Measurements from ENCODE around the gene RXRA.

The RXRA gene

DNA sequence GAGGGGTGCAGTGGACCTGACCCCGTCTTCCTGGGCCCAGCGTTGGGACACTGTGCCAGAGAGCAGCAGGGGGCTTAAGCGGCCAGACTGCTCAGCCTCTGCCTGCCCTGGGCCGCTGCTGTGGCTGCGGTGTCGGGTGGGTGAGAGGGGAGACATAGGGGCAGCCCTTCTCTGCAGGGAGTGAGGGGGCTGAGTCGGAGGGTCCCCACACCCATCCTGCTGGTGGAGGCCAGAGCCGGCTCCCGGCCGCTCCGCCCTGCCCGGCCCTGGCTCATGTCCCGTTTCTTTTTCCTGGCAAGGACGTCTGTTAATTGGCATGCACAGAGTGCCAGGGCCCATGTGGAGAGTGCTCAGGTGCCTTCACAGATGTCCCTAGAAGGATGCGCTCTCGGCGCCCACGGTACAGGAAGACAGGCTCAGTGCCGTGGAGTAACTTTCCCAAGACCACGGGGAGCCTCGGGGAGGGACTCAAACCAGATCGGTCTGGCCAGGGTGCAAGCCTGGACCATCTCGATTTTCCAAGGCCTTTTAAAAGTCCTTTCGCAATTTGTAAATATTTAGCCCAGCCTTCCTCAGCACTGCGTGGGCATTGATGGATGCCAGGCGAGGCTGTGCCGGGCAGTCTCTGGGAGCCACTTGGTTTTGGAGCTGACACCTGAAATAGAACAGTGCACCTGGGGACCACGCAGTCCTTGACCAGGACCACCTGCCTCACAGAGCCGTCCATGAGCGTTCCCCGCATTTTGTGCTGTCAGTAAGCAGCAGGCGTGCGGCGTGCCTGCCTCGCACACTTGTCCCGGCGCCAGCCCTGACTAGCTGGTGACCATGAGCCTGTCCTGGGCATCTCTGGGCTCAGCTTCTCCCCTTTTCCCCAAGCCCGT lies 60.9 kb downstream of the RXRA start:
- no peak for DNase-seq

DNA sequence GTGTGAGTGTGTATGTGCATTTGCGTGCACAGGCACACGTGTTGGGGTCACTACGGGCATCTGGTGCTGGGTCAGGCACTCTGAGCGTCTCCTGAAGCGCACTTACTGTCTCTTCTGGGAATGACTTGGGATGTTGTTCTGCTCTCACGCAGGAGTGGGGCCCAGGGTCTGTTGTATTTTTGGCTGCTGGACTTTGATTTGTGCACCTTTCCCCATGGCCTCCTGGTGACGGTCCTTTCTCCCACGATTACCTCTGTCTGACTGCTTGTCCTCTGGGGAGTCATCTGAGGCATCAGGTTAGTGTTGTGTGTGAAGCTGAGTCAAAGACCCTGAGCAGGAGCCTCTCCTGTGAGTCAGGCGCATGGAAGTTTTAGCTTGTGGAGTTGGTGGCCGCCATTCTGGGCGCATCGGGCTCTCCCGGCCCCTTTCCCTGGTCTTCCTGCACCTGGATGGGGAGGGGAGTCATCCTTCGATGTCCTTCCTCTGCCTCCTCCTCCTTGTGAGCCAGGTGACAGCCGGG lies 62.1 kb downstream of the RXRA start:
- no peak for DNase-seq

DNA sequence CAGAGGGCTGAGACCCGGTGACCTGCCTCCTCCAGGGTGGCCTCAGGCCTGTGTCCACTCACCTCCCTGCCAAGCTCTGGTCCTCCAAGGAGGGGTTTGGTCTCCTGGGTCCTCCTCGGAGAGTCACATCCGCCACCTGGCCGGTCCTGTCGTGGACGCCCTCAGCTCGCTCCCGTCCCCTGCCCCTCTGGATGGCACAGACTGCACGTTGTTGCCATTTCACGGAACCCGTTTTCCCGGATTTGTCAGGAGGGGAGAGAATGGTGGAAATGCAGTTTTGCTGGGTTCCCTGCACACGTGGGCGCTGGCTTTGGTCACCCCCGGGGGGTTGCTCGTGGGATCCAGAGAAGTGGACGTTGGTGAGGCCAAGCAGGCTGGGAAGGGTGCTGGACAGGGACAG lies 62.7 kb downstream of the RXRA start:
- DNase-seq, result no peak

DNA sequence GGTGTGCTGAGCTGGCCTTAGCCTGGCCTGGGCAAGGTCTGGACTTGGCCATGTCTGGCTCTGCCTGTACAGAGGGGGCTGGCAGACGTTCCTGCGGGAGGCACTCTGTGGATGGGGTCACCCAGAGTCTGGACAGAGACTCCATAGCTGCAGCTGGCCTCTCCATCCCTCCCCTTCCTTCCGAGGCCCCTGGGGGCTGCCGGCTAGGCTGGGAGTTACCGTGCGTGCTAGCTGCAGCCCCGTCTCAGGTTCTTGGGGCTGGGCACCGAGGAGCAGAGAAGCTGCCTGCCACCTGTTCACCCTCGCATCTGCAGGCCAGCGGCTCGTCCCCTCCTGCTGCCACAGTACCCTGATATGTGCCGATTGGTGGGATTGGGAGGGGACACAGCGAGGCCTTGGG lies 63.4 kb downstream of the RXRA start:
- no peak for DNase-seq

DNA sequence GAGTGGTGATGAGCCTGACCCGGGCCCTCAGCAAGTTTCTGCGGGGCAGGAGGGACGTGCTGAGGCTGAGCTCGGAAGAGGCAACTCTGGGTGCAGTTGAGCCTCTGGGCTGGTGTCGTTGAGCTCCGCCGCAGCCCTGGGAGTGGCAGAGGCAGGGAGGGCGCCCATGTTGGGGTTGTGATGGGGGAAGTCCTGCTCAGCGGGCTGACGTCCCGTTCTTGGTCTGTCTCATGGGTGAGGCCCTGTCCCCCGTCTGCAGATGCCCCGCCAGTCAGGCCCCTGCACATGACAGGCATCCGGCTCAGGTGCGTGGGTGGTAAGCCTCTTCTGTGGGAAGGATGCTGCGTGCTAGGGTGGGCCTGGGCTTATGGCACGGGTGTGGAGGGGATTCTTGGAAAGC lies 64.3 kb downstream of the RXRA start:
- DNase-seq, result peak; percentile 21

DNA sequence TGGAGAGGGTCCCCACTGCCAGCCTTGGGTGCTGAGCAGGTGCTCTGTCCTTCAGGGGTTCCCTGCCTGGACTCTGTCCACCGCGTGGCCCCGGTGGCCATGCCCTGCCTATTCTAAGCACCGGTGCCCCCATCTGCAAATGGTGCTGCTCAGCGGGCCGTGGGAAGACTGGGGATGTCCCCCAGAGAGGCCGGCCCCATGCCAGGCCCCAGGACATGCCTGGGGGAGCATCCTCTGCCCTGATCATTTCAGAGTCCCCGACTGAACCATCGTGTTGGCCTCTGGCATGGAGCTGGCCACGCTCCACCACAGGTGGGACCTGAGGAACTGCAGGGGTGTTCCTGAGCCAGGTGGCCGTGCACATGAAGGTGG lies 64.7 kb downstream of the RXRA start:
- no peak for DNase-seq

DNA sequence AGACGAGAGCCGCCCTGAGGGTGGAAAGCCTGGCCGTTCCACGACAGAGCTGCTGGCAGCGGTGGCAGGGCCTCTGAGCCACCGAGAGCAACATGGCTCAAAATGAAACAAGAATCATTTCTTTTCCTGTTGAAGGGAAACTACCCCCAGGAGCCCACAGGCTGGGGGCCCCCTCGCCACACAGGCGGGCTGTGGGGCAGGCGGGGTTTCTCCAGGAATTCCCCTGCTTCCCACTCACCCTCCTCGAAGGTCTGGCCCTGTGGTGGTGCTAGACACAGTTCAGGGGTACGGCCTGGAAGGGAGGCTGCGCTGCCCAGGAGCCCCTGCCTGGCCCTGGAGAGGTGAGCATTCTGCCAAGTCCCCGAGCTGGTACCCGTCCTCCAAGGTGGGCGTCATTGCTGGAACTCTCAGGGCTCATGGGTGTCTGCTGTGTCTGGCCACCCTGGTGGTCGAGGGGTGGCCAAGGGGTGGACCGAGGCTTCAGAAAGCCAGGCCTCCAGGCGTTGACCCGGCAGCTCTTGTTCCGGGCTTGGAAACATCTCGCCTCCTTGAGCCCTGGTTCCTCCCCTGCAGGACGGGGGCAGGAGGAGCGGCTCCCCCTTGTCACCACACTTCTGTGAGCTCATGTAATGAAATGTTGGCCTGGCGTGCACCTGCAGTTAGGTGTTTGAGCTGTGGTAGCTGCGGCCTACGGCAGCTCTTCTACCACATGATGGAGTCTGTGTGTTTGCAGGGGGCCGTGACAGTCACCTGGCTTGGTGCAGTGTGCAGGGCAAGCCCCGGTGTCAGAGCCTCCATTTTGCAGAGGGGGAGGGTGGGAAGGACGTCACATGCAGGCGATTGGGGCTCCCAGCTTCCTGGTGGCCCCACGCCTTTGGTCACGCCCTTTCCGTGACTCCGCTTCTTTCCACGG lies 65.3 kb downstream of the RXRA start:
- peak; percentile 79 for DNase-seq

DNA sequence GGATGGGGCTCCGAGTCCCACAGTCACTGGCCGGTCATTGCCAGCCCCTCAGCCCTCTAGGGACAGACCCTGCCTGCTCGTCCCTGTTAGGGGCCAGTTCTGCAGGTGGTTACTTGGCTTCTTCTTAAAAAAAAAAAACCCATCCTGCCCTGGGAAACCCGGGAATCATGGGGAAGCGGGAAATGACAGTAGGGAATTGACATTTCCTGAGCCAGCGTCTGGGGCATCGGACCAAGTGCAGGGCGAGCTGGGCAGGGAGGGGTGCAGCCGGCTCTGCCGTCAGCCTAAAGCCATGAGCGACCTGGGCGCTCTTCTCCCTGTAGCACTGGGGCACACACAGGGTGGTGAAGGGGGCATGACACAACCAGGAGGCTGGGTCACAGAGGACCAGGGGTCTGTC lies 66.6 kb downstream of the RXRA start:
- DNase-seq, result no peak

DNA sequence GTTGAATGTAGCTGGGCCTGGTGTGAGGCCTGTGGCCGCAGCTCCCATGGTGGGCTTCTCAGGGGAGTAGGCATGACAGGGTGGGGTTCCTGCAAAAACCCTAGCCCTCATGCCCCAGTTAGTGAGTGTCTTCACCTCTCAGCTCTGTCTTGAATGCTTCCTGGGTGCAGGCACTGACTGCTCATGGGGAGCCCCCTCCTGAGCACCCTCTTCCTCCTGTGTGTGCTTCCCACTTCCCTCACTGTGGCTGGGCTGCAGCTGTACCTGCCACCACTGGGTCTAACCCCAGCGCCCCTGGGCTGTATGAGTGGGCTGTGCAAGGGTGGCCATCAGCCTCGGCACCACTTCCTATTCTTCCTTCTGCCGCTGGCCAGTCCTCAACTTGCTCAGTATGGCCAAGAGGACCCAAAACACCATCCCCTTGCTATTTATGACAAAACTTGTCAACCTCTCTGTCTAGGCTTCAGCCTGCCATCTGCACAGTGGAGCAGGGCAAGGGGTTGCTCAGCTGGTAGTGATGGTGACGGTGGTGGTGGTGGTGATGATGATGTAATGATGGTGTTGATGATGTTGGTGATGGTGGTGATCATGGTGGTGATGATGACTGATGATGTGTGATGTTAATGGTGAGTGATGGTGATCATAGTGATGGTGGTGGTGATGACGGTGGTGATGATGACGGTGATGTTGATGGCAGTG lies 67.5 kb downstream of the RXRA start:
- no peak for DNase-seq

DNA sequence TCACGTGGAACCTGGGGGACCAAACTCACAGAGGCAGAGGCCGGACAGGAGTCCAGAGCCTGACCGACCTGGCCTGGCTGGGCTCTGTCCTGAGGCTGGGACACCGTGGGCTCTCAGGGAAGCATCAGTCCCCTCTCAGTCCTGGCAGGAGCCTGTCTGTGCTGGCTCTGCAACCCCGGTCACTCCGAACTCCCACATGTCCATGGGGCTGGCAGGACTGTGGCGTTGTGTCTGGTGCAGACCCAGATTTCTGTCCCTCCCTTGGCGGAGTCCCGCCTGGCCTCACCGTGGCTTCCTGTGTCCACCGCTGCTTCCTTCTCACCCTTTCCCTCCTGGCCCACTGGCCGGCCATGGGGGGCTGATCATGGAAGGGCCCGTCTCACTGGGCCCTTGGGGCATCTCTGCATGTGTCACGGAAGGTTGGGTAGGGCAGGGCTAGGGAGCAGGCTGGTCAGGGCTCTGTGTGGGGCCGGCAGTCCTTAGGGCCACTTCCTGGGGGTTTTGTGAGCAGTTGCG lies 68.8 kb downstream of the RXRA start:
- DNase-seq, result no peak

DNA sequence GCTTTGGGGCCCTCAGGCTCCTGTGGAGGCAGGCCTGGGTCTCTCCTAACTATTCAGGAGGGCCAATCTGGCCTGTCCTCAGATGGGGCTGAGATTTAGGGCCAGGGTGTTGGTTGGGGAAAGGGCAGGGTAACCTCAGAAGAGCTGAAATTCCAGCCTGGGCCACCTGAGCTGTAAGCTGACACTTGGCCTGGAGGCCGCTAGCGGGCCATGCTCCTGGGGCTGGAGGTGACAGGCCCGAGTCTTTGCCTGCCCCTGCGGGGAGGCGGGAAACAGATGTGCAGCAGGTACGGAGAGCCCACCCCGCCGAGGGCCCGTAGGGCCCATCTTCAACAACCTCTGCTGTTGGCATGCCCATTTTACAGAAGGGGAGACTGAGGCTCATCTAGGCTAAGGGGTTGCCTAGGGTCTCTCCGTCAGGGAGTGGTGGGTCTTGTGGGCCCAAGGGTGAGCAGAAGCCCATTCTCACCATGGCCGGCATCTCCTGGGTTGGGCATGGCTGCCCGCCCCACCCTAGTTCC lies 69.5 kb downstream of the RXRA start:
- no peak for DNase-seq

DNA sequence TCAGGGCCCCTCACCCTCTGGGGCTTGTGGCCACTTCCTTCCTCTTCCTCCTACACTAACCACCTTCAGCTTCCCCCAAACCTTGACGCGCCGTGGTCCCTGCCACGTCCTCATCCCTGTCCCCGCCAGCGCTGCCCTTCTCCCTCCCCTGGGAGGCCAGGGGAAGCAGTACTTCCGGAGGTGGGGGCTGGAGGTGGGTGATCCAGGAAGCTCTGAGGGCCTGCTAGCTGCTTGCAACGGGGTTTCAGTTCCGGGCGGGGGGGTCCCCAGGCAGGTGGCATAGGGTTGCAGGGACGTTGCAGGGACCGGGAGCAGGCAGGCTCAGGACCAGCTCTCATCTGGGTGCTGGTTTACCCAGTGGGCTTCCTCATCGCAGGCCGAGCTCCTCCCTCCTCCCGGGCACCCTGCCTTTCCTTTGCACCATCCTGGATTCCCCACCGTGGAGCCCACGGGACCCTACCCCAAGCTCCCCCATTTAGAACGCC lies 70.0 kb downstream of the RXRA start:
- peak; percentile 56 for DNase-seq

DNA sequence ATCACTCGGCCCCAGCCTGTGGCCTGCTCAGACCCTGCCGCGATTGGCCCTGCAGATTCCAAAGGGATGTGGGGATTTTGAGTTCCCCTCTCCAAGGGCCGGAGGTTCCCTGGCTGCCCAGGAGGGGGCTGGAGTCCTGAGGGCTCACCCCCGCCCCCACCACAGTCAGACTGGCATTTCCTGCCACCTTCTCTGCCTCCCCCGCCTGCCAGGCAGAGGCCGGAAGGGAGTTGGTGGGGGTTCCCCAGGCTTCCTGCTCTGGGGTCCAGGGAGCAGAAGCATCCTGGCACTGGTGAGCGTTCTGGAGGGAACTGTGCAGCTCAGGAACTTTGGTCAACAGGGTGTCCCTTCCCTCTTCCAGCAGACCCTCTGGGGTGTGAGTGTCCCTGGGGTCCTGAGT lies 70.6 kb downstream of the RXRA start:
- DNase-seq, result peak; percentile 15

DNA sequence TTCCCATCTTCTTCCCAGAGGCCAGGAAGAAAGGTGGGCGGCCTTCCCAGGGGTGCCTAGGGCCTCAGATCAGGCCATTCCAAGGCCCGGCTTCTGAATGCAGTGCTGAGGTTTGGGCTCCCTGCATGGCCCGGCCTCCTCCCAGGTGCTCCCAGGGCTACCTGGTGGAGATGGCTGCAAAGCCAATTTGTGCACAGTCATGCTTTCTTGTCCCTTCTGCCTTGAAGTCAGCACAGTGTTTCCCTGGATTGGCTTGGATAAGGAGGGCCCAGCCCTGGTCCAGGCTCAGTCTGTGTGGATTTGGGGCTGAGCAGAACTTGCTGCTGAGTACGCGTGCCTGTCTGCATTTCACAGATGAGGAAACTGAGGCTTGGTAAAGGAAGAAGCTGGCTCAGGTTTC lies 72.5 kb downstream of the RXRA start:
- DNase-seq, result no peak

DNA sequence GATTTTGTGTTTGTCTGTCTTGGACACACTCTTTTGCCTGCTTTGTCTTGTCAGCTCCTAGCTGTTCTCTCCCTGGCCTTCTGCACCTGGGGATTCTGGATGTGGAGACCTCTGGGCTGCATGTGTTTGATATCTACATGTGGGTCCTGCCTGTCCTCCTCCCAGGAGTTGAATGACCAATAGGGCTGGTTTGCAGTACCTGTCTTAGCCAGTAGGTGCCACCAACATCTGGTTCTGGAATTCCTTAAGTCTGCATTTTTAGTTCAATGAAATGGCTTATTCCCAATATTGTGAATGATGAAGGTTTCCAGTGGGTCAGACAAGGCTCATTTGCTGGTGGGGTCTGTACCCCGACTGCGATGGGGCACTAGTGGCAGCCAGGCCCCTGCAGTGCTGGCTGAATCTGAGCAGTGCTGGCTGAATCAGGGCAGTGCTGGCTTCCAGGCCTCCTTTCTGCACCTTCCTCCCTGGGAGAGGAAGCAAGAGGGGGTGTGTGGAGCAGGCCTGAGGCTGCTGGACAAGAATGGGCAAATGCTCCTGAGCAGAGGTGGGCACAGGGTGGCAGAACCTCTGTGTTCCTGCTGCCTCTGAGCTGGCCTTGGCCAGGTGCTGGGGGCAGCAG lies 73.3 kb downstream of the RXRA start:
- DNase-seq, result peak; percentile 58

DNA sequence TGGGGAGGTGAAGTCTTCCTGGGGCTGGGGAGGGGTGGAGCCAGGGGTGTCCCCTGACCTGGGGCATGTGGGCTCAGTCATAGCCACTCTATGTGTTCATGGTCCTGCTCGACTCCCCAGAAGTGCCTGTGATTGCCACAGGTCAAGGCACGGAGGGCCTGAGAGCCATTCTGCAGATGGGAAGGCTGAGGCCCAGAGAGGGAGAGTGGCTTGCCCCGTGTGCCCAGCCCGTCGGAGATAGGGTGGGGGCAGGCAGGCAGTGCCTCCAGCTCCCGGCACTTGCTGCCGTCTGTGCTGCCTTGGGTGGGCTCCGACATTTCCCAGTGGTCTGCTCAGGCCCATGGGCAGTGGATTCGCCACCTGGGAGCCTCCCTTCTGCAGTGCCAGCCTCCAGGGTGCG lies 74.0 kb downstream of the RXRA start:
- no peak for DNase-seq

DNA sequence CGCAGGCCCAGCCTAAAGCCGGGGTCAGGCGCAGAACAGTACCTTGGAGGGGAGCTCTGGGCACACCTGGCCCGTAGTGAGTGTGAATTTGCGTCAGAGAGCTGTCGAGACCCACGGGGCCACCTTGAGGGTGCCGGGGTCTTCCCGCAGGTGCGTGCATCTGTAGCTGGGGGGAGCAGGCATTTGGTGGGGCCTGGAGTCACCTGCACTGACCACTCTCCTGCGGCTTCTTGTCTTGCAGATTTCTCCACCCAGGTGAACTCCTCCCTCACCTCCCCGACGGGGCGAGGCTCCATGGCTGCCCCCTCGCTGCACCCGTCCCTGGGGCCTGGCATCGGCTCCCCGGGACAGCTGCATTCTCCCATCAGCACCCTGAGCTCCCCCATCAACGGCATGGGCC lies 75.1 kb downstream of the RXRA start:
- no peak for DNase-seq

DNA sequence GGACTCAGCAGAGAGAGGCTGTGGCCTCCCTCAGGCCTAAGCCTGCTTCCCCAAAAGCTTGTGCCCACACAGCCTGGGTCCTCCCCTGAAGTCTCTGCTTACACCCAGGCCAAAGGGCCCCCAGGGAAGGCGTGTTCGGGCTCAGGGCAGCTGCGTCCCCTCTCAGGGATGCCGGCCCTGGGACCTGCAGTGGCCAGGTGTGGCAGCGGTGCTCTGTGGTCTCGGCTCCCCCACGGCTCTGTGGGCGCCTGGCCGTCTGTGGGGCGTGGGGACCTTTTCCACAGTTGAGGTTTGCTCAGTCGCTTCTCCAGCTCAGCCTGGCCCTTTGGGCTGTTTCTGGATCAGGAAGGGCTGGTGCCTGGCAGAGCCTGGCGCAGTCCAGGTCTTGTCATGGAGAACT lies 75.9 kb downstream of the RXRA start:
- no peak for DNase-seq

DNA sequence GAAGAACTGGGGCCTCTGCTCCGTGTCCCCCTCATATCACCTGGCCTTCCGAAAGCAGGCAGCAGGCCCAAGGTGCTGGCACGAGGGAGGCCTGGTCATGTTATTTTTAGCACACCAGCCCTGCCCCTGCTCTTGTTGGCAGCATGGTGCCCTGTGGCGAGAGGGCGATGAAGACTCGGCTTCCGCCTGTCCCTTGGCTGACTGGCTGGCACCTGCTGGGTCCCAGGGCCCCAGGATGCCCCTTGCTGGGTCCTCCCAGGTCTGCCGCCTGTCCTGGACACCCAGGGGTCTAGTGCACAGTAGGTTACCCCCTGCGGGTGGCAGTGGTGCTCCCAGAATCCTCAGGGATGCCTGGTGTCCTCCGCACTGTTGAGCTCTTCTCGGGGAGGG lies 77.0 kb downstream of the RXRA start:
- no peak for DNase-seq

DNA sequence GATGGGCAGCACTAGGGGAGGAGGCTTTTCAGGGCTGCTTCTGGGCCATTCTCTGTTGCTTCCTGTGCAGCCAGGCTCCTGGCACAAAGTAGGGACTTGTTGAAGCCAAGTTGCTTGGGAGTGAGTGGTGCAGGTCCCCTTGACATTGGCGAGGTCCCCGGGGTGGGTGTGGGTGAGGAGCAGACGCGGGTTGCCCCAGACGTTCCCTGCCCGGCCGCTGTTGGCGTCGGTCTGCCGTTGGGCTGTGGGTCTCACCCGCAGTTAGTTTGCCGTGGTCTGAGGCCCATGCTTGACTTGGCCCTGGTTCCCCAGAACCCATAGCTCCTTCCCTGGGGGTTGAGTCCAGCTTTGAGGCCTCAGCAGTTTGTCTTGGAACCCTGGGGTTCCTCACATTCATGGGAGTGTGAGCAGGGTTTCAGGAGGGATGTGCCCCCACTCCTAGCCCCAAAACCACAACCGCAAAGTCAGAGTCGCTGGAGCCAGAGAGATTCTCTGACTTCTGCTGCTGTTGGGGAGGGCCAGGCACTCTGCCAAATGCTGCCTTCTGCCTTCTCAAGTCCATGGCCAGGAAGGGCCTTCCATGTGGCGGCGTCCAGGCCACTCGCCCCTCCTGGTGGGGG lies 77.5 kb downstream of the RXRA start:
- DNase-seq, result peak; percentile 44
